T-helper 9 cell (primary cell): ENCODE measurements around the gene MPP1.

Experiments used
- DNase-seq: peaks from one replicate; pipeline ENCODE4 v3.0.0-alpha.2; 2020

MPP1 gene

DNA sequence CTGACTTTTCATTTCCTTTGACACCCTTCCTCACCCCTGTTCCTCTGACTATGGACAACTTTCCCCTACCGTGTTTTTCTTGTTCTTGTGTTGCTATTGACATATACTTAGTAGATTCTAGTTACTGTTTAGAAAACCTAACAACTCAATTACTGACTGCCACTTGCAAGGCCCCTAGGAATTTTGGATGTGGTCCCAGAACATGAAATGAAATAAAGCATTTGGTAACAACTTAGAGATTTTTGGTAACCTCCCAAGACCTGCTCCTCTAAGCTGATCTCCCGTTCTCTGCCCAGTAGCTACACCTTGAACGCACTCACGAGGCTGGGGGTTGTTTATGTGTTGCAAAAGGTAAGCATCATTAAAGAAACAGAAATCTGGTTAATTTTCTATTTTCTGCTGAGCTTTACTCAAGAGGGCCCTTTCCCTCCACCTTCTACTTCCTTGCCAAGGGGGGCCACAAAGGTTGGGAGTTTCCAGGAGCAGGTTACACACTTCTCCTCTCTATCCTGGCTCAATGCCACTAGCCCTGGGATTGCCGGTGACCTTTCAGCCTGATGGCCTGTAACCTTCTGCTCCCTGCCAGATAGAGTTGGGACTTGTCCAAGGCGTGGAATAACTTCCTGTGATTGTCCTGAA, 74.9 kb downstream of the MPP1 start:
- no peak for DNase-seq

- DNase-seq: no peak
Measured at GRCh38 chrX:154729439-154729838, 75.8 kb downstream of the MPP1 start.
